ENCODE results near the gene DDX20.

- TF ChIP-seq CTCF (IDR thresholded peaks at IDR 0.05): no peak
- TF ChIP-seq POLR2A (IDR thresholded peaks at IDR 0.05): no peak
Observed at GRCh38 chr1:111768023-111768422, 12.3 kb downstream of the DDX20 start.

Measured in thyroid gland (tissue), 4 donors.